GM12878 (cell line): ENCODE results near the gene ABCG1. TPM values are rescaled to one million over a fixed set of nuclear protein-coding genes. Genes with fewer than 3 reads are reported as not detected.

ENCODE experiments used
- ATAC-seq: fragments of 200-7000 bp; cut with Tn5 transposase; 3 replicates; pipeline ENCODE4 v1.9.1; 2020; ENCODE audit warnings: mild to moderate bottlenecking, moderate library complexity
- BruUV-seq: library from RNA; stranded (reverse); fragments of 400-500 nt; replicated peaks from 2 replicates; lab custom pipeline; 2021; lab: Mats Ljungman, UMichigan
- CTCF ChIA-PET: fragments of 300-600 bp; sonication (Branson Sonifier 250); formaldehyde crosslinking; extraction: SDS; loops from one replicate; lab custom pipeline; 2021; ENCODE audit warnings: inconsistent platforms; lab: Yijun Ruan, JAX
- POLR2A ChIA-PET: fragments of 350-600 bp; formaldehyde crosslinking; extraction: SDS; loops from one replicate; lab custom pipeline; 2021; ENCODE audit warnings: inconsistent platforms; lab: Charles Lee
- RAD21 ChIA-PET: fragments of 300-600 bp; sonication (Branson Sonifier 250); formaldehyde crosslinking; loops from one replicate; lab custom pipeline; 2023; ENCODE audit warnings: antibody characterized with exemption; ENCODE audit not compliant: unreplicated experiment; lab: Charles Lee
- SMC1A ChIA-PET: fragments of 300-600 bp; sonication (Branson Sonifier 250); formaldehyde crosslinking; loops from one replicate; lab custom pipeline; 2023; ENCODE audit not compliant: unreplicated experiment, uncharacterized antibody; lab: Charles Lee
- DNase-seq: peaks from one replicate; pipeline ENCODE4 v3.0.0-alpha.2; 2011; ENCODE audit warnings: low read depth, low spot score
- FAIRE-seq: peaks from 3 replicates; lab custom pipeline; 2011; peaks lifted over from hg19 to GRCh38; lab: Jason Lieb, UNC
- H2AFZ ChIP-seq: 2 replicates; pipeline ENCODE4 v1.6.0; 2011; ENCODE audit warnings: low read depth, low read length, control low read depth; ENCODE audit not compliant: control insufficient read depth
- H3K27ac ChIP-seq: 2 replicates; pipeline ENCODE4 v1.5.1; 2011; ENCODE audit warnings: control low read depth; ENCODE audit not compliant: control insufficient read depth, insufficient read depth
- H3K27me3 ChIP-seq, 2 experiments: replicated peaks in 1 of 2; 2 replicates each; pipeline versions ENCODE4 v1.6.0 to v1.6.1; 2011; ENCODE audit warnings: low read length in 1 of 2; ENCODE audit not compliant: control insufficient read depth in 2 of 2, insufficient read depth in 2 of 2
- H3K36me3 ChIP-seq, 2 experiments: 2 replicates each; pipeline ENCODE4 v1.5.1; 2011; ENCODE audit warnings: low read length in 1 of 2; ENCODE audit not compliant: control insufficient read depth in 2 of 2, insufficient read depth in 2 of 2
- H3K4me1 ChIP-seq: 2 replicates; pipeline ENCODE4 v1.6.1; 2011; ENCODE audit warnings: mild to moderate bottlenecking, low read length, moderate library complexity, mixed read lengths; ENCODE audit not compliant: control insufficient read depth, insufficient read depth
- H3K4me2 ChIP-seq: 2 replicates; pipeline ENCODE4 v1.6.0; 2011; ENCODE audit warnings: control low read depth; ENCODE audit not compliant: control insufficient read depth, insufficient read depth
- H3K4me3 ChIP-seq: fragments of 200-600 bp; sonication (generic); 2 replicates; pipeline ENCODE4 v1.5.1; 2016
- H3K79me2 ChIP-seq: 2 replicates; pipeline ENCODE4 v1.6.0; 2011; ENCODE audit warnings: low read length; ENCODE audit not compliant: control insufficient read depth, insufficient read depth
- H3K9ac ChIP-seq: 2 replicates; pipeline ENCODE4 v1.8.0; 2011; ENCODE audit warnings: low read length, control low read depth, mixed read lengths; ENCODE audit not compliant: control insufficient read depth, insufficient read depth
- H3K9me3 ChIP-seq: replicated peaks from 3 replicates; pipeline ENCODE4 v1.5.1; 2011; ENCODE audit warnings: mild to moderate bottlenecking, low read length; ENCODE audit not compliant: control insufficient read depth, insufficient read depth
- H4K20me1 ChIP-seq: 2 replicates; pipeline ENCODE4 v1.6.0; 2011; ENCODE audit not compliant: control insufficient read depth, insufficient read depth
- ATF2 ChIP-seq: IDR thresholded peaks from 2 replicates; pipeline ENCODE4 v1.6.1; 2012; ENCODE audit warnings: low read length, inconsistent platforms
- ATF3 ChIP-seq: IDR thresholded peaks from 2 replicates; pipeline ENCODE4 v1.6.1; 2011; ENCODE audit warnings: low read depth, mild to moderate bottlenecking, low read length, moderate library complexity, borderline replicate concordance; ENCODE audit errors: extremely low read depth
- CBX3 ChIP-seq: fragments of 200-600 bp; sonication (generic); IDR thresholded peaks from 2 replicates; pipeline ENCODE4 v1.6.1; 2016; ENCODE audit warnings: low read depth, borderline replicate concordance
- ELK1 ChIP-seq: IDR thresholded peaks from 2 replicates; pipeline ENCODE4 v1.6.1; 2012; ENCODE audit warnings: low read depth, low read length, improper control_type of control experiment
- HSF1 ChIP-seq: fragments of 150-350 bp; IDR thresholded peaks from 2 replicates; pipeline ENCODE4 v1.6.1; 2014; ENCODE audit warnings: mild to moderate bottlenecking, low read depth, low read length
- MTA3 ChIP-seq: IDR thresholded peaks from 2 replicates; pipeline ENCODE4 v1.6.1; 2012; ENCODE audit warnings: low read length, inconsistent platforms, borderline replicate concordance
- NBN ChIP-seq: fragments of 450-650 bp; IDR thresholded peaks from 2 replicates; pipeline ENCODE4 v1.6.1; 2016
- NFIC ChIP-seq: IDR thresholded peaks from 2 replicates; pipeline ENCODE4 v1.6.1; 2012; ENCODE audit warnings: low read depth, mild to moderate bottlenecking, inconsistent platforms, low read length, moderate library complexity
- RAD51 ChIP-seq: fragments of 450-650 bp; IDR thresholded peaks from 2 replicates; pipeline ENCODE4 v1.6.1; 2016; ENCODE audit warnings: moderate library complexity, mild to moderate bottlenecking, inconsistent platforms
- SMAD1 ChIP-seq: fragments of 450-650 bp; IDR thresholded peaks from 2 replicates; pipeline ENCODE4 v1.6.1; 2018; ENCODE audit warnings: mild to moderate bottlenecking, low read depth; ENCODE audit not compliant: partially characterized antibody
- SP1 ChIP-seq: IDR thresholded peaks from one replicate; pipeline ENCODE4 v1.6.1; 2011; ENCODE audit warnings: low read depth, low read length
- SRF ChIP-seq, 2 experiments: IDR thresholded peaks; 2 replicates each; pipeline ENCODE4 v1.6.1; 2011; ENCODE audit warnings: low read depth in 2 of 2, low read length in 2 of 2, mild to moderate bottlenecking in 1 of 2, moderate library complexity in 1 of 2
- TARDBP ChIP-seq: IDR thresholded peaks from 2 replicates; pipeline ENCODE4 v1.6.1; 2016; ENCODE audit warnings: borderline replicate concordance
- TCF12 ChIP-seq: IDR thresholded peaks from 2 replicates; pipeline ENCODE4 v1.6.1; 2011; ENCODE audit warnings: low read depth, mild to moderate bottlenecking, low read length
- USF1 ChIP-seq: IDR thresholded peaks from 2 replicates; pipeline ENCODE4 v1.6.1; 2011; ENCODE audit warnings: borderline replicate concordance, low read depth, mild to moderate bottlenecking, moderate library complexity, mixed read lengths, low read length; ENCODE audit not compliant: insufficient read depth; ENCODE audit errors: extremely low read length
- WRNIP1 ChIP-seq: IDR thresholded peaks from 2 replicates; pipeline ENCODE4 v1.6.1; 2011; ENCODE audit warnings: low read depth, low read length, improper control_type of control experiment, borderline replicate concordance
- ZBTB33 ChIP-seq: fragments of 450-650 bp; IDR thresholded peaks from 2 replicates; pipeline ENCODE4 v1.6.1; 2017; ENCODE audit warnings: mild to moderate bottlenecking
- ZSCAN29 ChIP-seq: fragments of 450-650 bp; IDR thresholded peaks from 2 replicates; pipeline ENCODE4 v1.6.1; 2017; ENCODE audit warnings: mild to moderate bottlenecking, moderate library complexity
- WGBS: methylation state at CpG from one replicate; pipeline ENCODE4 v1.1.6; 2016; ENCODE audit warnings: low lambda C conversion rate; ENCODE audit not compliant: insufficient replicate concordance, insufficient coverage; ENCODE audit errors: missing lambda C conversion rate; 5-methylcytosine and 5-hydroxymethylcytosine counted together
- in situ Hi-C: fragments of 300-500 bp; cut with MboI; formaldehyde crosslinking; loops from 9 replicates; pipeline ENCODE4 v1.14.3; 2018; ENCODE audit warnings: mixed read lengths
- intact Hi-C: fragments of 100-400 bp; cut with micrococcal nuclease; formaldehyde crosslinking; loops from one replicate; pipeline ENCODE4 v1.14.2; 2022; ENCODE audit not compliant: unreplicated experiment
- polyA plus RNA-seq, 11 experiments: library from polyadenylated mRNA; depleted of rRNA in 4 of 11; unstranded in 6 of 11; stranded (reverse) in 5 of 11; fragments of >200 nt; fragmentation: Nextera tagmentation in 4 of 11; fragmentation: Illumina TruSeq in 1 of 11; extraction: Ambion mirVana in 4 of 11; extraction: Trizol in 1 of 11; gene quantifications; 1 replicate in 1 of 11; 2 replicates in 10 of 11; pipeline versions ENCODE4 v1.2.1 to v1.2.3, GENCODE V29; 2011 to 2016; ENCODE audit warnings: inconsistent platforms in 2 of 11, missing spikeins in 2 of 11, low read depth in 1 of 11
- total RNA-seq, 4 experiments: library from RNA; depleted of rRNA in 3 of 4; stranded (reverse); fragments of >200 nt in 3 of 4; fragmentation: Illumina TruSeq in 1 of 4; extraction: Trizol in 1 of 4; gene quantifications; 2 replicates each; pipeline versions ENCODE4 v1.2.1 to v1.2.3, GENCODE V29; 2013 to 2021

Gene ABCG1
- total and polyA plus RNA-seq, 10 of the 15 experiments (the other 5 are each of a cell fraction or from before 2014, with no cell fraction given), result 0.59 to 19.3 (median 5.7) TPM

- intact Hi-C loops, result no loop called here
- no peaks in the 10 kb centered on the region for H3K9me3 ChIP-seq
- RAD21 ChIA-PET, result interaction anchor here (1.2 to 1.5 kb wide), 2 partner anchors 42 to 132 kb away, joined by 3 to 4 read pairs; no protein-coding TSS in a partner anchor
- TF ChIP-seq CBX3 (no peak), RAD51 (no peak), ELK1 (no peak), ZSCAN29 (no peak), SMAD1 (no peak), NBN (no peak), ATF3 (no peak), TARDBP (no peak), ATF2 (no peak), MTA3 (no peak), TCF12 (no peak), HSF1 (no peak), ZBTB33 (no peak), NFIC (no peak), USF1 (no peak), SP1 (no peak), SRF (IDR thresholded peaks at IDR 0.05; ENCODE audit: low read depth in 2 of 2, low read length in 2 of 2) (no peak), WRNIP1 (no peak)
Observed at GRCh38 chr21:42300956-42301355, 82.0 kb downstream of the ABCG1 start.

More at GRCh38 chr21:42300956-42301355, 82.0 kb downstream of the ABCG1 start:
- no peaks in the 10 kb centered on the region for H4K20me1 ChIP-seq
- no TSS peak for BruUV-seq
- DNase-seq, result no peak
- H3K36me3 ChIP-seq, result no peaks in the 10 kb centered on the region
- H3K27ac ChIP-seq, result no peak overlapping the region
- no peak for FAIRE-seq
- CTCF ChIA-PET, result interaction anchor here (1.6 to 1.7 kb wide), 2 partner anchors 9 to 137 kb away, joined by 4 to 12 read pairs; no protein-coding TSS in a partner anchor
- H3K9ac ChIP-seq, result no peak overlapping the region
- SMC1A ChIA-PET, result interaction anchor here (1.0 to 2.2 kb wide), 2 partner anchors 8 to 10 kb away, joined by 6 to 7 read pairs; no protein-coding TSS in a partner anchor
- no peak overlapping the region for H3K4me2 ChIP-seq
- no peak for ATAC-seq
- no peaks in the 10 kb centered on the region; a peak in 1 of 4 replicates for H3K27me3 ChIP-seq
- H2AFZ ChIP-seq, result no peak overlapping the region
- H3K79me2 ChIP-seq, result no peaks in the 10 kb centered on the region
- POLR2A ChIA-PET, result no interaction called here
- no peaks in the 10 kb centered on the region for H3K4me1 ChIP-seq
- no peak overlapping the region for H3K4me3 ChIP-seq
- in situ Hi-C loops, result no loop called here
- 50% methylated on average over 9 of the region's 9 CpGs for WGBS
